ENCODE data around the gene BPGM. TPM values are rescaled to one million over a fixed set of nuclear protein-coding genes. Genes with fewer than 3 reads are reported as not detected.

The BPGM gene
- total RNA-seq, 1 experiment from 2014 or later: 18.5 TPM

DNA sequence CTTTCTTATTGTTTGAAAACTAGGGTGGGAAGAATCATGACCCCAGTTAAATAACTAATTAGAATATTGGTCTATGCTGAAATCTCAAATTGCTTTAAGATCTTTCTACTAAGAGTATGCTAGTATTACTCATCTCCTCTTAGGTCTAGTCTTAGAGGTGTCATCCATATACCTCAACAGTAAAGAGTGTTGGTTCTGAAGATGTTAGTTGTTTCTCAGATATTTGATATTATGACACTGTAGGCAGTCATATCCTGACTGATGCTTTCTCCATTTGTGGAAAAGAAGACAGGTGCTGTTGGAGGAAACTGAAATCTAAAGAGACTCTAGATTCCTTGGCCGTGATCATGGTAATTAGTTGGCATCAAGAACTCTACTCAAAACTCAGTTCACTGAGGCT is 21.2 kb downstream of the BPGM start:
- TF ChIP-seq, protein P1, sequence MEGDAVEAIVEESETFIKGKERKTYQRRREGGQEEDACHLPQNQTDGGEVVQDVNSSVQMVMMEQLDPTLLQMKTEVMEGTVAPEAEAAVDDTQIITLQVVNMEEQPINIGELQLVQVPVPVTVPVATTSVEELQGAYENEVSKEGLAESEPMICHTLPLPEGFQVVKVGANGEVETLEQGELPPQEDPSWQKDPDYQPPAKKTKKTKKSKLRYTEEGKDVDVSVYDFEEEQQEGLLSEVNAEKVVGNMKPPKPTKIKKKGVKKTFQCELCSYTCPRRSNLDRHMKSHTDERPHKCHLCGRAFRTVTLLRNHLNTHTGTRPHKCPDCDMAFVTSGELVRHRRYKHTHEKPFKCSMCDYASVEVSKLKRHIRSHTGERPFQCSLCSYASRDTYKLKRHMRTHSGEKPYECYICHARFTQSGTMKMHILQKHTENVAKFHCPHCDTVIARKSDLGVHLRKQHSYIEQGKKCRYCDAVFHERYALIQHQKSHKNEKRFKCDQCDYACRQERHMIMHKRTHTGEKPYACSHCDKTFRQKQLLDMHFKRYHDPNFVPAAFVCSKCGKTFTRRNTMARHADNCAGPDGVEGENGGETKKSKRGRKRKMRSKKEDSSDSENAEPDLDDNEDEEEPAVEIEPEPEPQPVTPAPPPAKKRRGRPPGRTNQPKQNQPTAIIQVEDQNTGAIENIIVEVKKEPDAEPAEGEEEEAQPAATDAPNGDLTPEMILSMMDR (conservative IDR thresholded peaks at IDR 0.05): no peak
- TF ChIP-seq EZH2 (IDR thresholded peaks at IDR 0.05; ENCODE audit: low read depth): no peak
- Histone ChIP-seq H3K4me3 (no peak overlapping the region), H3K9me2 (ENCODE audit: insufficient read depth) (no peaks in the 10 kb centered on the region), H3K79me2 (ENCODE audit: low read depth) (no peaks in the 10 kb centered on the region), H3K27ac (no peak overlapping the region), H3K36me3 (ENCODE audit: low read depth) (no peaks in the 10 kb centered on the region), H3K9me3 (ENCODE audit: insufficient read depth, low read depth) (no peaks in the 10 kb centered on the region), H2AFZ (no peak overlapping the region), H3K27me3 (ENCODE audit: insufficient read depth, low read depth) (no peaks in the 10 kb centered on the region), H3F3A (ENCODE audit: insufficient read depth, low read depth) (peaks cover 9% of the 10 kb centered on the region), H4K20me1 (ENCODE audit: insufficient read depth) (no peaks in the 10 kb centered on the region; the same call in 1 of the 2 replicates), H3K4me1 (replicated peaks; ENCODE audit: insufficient read depth) (peaks cover 11% of the 10 kb centered on the region), H3K4me2 (no peak overlapping the region)
- ChIA-PET CTCF (no interaction called here), POLR2A (ENCODE audit: unreplicated experiment) (no interaction called here)
- no peak for DNase-seq
- no TSS peak for BruUV-seq (replicated peaks)
- intact Hi-C loops (cut with micrococcal nuclease; ENCODE audit: unreplicated experiment): no loop called here

DNA sequence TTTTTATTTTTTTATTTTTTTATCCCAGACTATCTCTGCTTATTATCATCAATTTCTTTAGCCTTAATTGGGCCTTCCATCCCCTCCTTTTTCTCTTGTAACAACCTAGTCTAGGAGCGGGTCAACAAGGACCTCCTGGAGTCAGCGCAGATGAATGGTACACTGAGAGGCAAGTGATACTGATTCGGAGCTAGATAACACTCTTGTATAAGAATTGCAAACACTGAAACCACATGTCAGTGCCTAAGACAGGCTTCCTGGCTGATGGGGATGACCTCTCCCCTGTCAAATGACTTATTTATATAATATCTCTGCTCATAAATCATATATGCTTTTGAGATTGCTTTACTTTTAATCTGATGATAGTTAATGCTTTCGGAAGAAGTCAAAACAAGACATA is 22.7 kb downstream of the BPGM start:
- BruUV-seq (replicated peaks): no TSS peak
- POLR2A ChIA-PET (ENCODE audit: unreplicated experiment): interaction anchor here (0.7 kb wide), 1 partner anchor 192 kb away, joined by 6 read pairs; no protein-coding TSS in a partner anchor
- H3K4me3 ChIP-seq: no peak overlapping the region
- no peak overlapping the region for H2AFZ ChIP-seq
- H3K36me3 ChIP-seq (ENCODE audit: low read depth): no peaks in the 10 kb centered on the region
- H3K9me2 ChIP-seq (ENCODE audit: insufficient read depth): no peaks in the 10 kb centered on the region
- H3K4me1 ChIP-seq (replicated peaks; ENCODE audit: insufficient read depth): peaks cover 11% of the 10 kb centered on the region
- TF ChIP-seq, protein P1 (conservative IDR thresholded peaks at IDR 0.05): no peak
- no peak for TF ChIP-seq EZH2 (IDR thresholded peaks at IDR 0.05; ENCODE audit: low read depth)
- CTCF ChIA-PET: no interaction called here
- peak overlapping the region; percentile 38 for H3K4me2 ChIP-seq
- intact Hi-C loops (cut with micrococcal nuclease; ENCODE audit: unreplicated experiment): no loop called here
- H3K27ac ChIP-seq: no peak overlapping the region
- no peaks in the 10 kb centered on the region for H4K20me1 ChIP-seq (ENCODE audit: insufficient read depth)
- H3K79me2 ChIP-seq (ENCODE audit: low read depth): no peaks in the 10 kb centered on the region
- H3F3A ChIP-seq (ENCODE audit: insufficient read depth, low read depth): peaks cover 9% of the 10 kb centered on the region
- no peaks in the 10 kb centered on the region for H3K9me3 ChIP-seq (ENCODE audit: insufficient read depth, low read depth)
- no peak for DNase-seq
- H3K27me3 ChIP-seq (ENCODE audit: insufficient read depth, low read depth): no peaks in the 10 kb centered on the region

DNA sequence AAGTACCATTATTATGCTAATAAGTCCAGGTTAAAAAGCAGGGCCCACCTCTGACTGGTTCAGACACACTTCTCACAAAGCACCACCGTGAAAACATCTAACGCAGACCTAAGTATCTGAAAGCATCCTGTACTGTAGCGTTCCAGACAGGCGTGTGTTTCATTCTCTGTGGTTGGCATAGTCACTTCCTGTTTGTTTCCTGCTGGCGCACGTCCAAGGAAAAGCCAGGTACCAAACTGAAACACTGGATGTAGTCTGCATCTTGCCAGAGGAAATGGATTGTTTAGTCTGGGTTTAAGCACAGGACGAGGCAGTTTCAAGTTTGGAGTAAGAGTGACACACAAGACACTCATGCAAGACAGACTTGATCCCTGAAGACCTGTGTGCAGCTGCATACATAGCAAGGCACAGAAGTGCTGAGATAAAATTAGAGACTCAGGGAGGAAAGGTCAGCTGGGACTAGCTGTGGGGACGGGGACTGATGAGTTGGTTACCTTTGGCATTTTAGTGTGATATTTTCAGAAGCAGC is 23.3 kb downstream of the BPGM start:
- ChIA-PET CTCF (no interaction called here), POLR2A (ENCODE audit: unreplicated experiment) (interaction anchor here (0.7 kb wide), 1 partner anchor 191 kb away, joined by 6 read pairs; no protein-coding TSS in a partner anchor)
- Histone ChIP-seq H3K79me2 (ENCODE audit: low read depth) (no peaks in the 10 kb centered on the region), H3K27me3 (ENCODE audit: insufficient read depth, low read depth) (no peaks in the 10 kb centered on the region), H3K9me2 (ENCODE audit: insufficient read depth) (no peaks in the 10 kb centered on the region), H3K27ac (no peak overlapping the region), H3K36me3 (ENCODE audit: low read depth) (no peaks in the 10 kb centered on the region), H3K4me1 (replicated peaks; ENCODE audit: insufficient read depth) (peaks cover 11% of the 10 kb centered on the region), H3K4me2 (peak overlapping the region; percentile 38), H2AFZ (0 out of 2 replicates have a peak overlapping the region, but pooled peaks have one; percentile 19), H3K4me3 (no peak overlapping the region), H4K20me1 (ENCODE audit: insufficient read depth) (no peaks in the 10 kb centered on the region), H3K9me3 (ENCODE audit: insufficient read depth, low read depth) (no peaks in the 10 kb centered on the region), H3F3A (ENCODE audit: insufficient read depth, low read depth) (peaks cover 9% of the 10 kb centered on the region)
- no peak for TF ChIP-seq EZH2 (IDR thresholded peaks at IDR 0.05; ENCODE audit: low read depth)
- TF ChIP-seq, protein P1 (conservative IDR thresholded peaks at IDR 0.05): no peak
- peak; percentile 69 to 75 for DNase-seq
- intact Hi-C loops (cut with micrococcal nuclease; ENCODE audit: unreplicated experiment): no loop called here
- BruUV-seq (replicated peaks): no TSS peak

All from PC-9 (cell line).